Endothelial cell of umbilical vein (primary cell): ENCODE results near the gene DPF3. TPM values are rescaled to one million over a fixed set of nuclear protein-coding genes. Genes with fewer than 3 reads are reported as not detected.

Experiments
- BruUV-seq: library from RNA; stranded (reverse); fragments of 400-500 nt; replicated peaks from 2 replicates; lab custom pipeline; 2021; lab: Mats Ljungman, UMichigan
- CTCF ChIA-PET: fragments of 300-600, 350-600 bp; sonication (Branson Sonifier 250); formaldehyde crosslinking; loops from one replicate; lab custom pipeline; 2021; ENCODE audit warnings: antibody characterized with exemption, inconsistent platforms; lab: Charles Lee
- POLR2A ChIA-PET: fragments of 300-600, 350-600 bp; sonication (Branson Sonifier 250); formaldehyde crosslinking; loops from one replicate; lab custom pipeline; 2021; ENCODE audit warnings: antibody characterized with exemption, inconsistent platforms; lab: Charles Lee
- DNase-seq: peaks from one replicate; pipeline ENCODE4 v3.0.0-alpha.2; 2011; ENCODE audit warnings: low read depth, low spot score
- FAIRE-seq: peaks from 2 replicates; lab custom pipeline; 2011; peaks lifted over from hg19 to GRCh38; lab: Jason Lieb, UNC
- H2AFZ ChIP-seq: 2 replicates; pipeline ENCODE4 v1.6.0; 2012; ENCODE audit warnings: low read depth, low read length, control low read depth, inconsistent platforms
- H3K27ac ChIP-seq: 2 replicates; pipeline ENCODE4 v1.5.1; 2011; ENCODE audit warnings: low read depth, mild to moderate bottlenecking, control low read depth, low read length, moderate library complexity; ENCODE audit not compliant: insufficient read depth
- H3K27me3 ChIP-seq, 2 experiments: 2 replicates each; pipeline versions ENCODE4 v1.6.0 to v1.6.1; 2011; ENCODE audit warnings: low read length in 2 of 2, mixed read lengths in 1 of 2; ENCODE audit not compliant: control insufficient read depth in 2 of 2, insufficient read depth in 2 of 2
- H3K36me3 ChIP-seq, 2 experiments: 2 replicates in 1 of 2; 3 replicates in 1 of 2; pipeline ENCODE4 v1.5.1; 2011; ENCODE audit warnings: low read length in 2 of 2, mild to moderate bottlenecking in 1 of 2, moderate library complexity in 1 of 2; ENCODE audit not compliant: control insufficient read depth in 2 of 2, insufficient read depth in 2 of 2; ENCODE audit errors: extremely low read depth in 1 of 2
- H3K4me1 ChIP-seq: 3 replicates; pipeline ENCODE4 v1.5.1; 2011; ENCODE audit warnings: mild to moderate bottlenecking, low read length; ENCODE audit not compliant: control insufficient read depth, insufficient read depth; ENCODE audit errors: extremely low read depth
- H3K4me2 ChIP-seq: 2 replicates; pipeline ENCODE4 v1.6.1; 2011; ENCODE audit warnings: low read length, control low read depth, mixed read lengths; ENCODE audit not compliant: insufficient read depth
- H3K4me3 ChIP-seq, 3 experiments: fragments of 200-600 bp in 1 of 3; sonication (generic), shearing (Covaris generic) in 1 of 3; replicated peaks in 1 of 3; 2 replicates each; pipeline ENCODE4 v1.5.1; 2011 to 2016; ENCODE audit warnings: control low read depth in 3 of 3, low read length in 3 of 3, mild to moderate bottlenecking in 2 of 3, inconsistent platforms in 1 of 3, low read depth in 1 of 3, moderate library complexity in 1 of 3; ENCODE audit not compliant: insufficient read depth in 1 of 3
- H3K79me2 ChIP-seq: 2 replicates; pipeline ENCODE4 v1.6.0; 2012; ENCODE audit warnings: low read length, inconsistent platforms; ENCODE audit not compliant: control insufficient read depth, insufficient read depth
- H3K9ac ChIP-seq: replicated peaks from 2 replicates; pipeline ENCODE3; 2011; ENCODE audit warnings: low read length, control low read depth; ENCODE audit not compliant: insufficient read depth; ENCODE audit errors: extremely low read depth
- H3K9me1 ChIP-seq: replicated peaks from 3 replicates; pipeline ENCODE4 v1.6.0; 2011; ENCODE audit warnings: mild to moderate bottlenecking, low read length; ENCODE audit not compliant: control insufficient read depth, insufficient read depth; ENCODE audit errors: extremely low read depth
- H3K9me3 ChIP-seq: replicated peaks from 2 replicates; pipeline ENCODE4 v1.5.1; 2012; ENCODE audit warnings: low read length, inconsistent platforms; ENCODE audit not compliant: control insufficient read depth, insufficient read depth
- H4K20me1 ChIP-seq: replicated peaks from 2 replicates; pipeline ENCODE3; 2011; ENCODE audit warnings: mild to moderate bottlenecking, low read length; ENCODE audit not compliant: control insufficient read depth, insufficient read depth; ENCODE audit errors: extremely low read depth
- EZH2 ChIP-seq: IDR thresholded peaks from 2 replicates; pipeline ENCODE4 v1.6.1; 2012; ENCODE audit warnings: borderline replicate concordance, low read depth, mild to moderate bottlenecking, moderate library complexity, low read length, inconsistent platforms; ENCODE audit not compliant: severe bottlenecking
- GATA2 ChIP-seq: IDR thresholded peaks from 2 replicates; pipeline ENCODE4 v1.7.0; 2011; ENCODE audit warnings: low read depth, mild to moderate bottlenecking, moderate library complexity, mixed read lengths, low read length; ENCODE audit not compliant: insufficient read length, insufficient read depth
- POLR2A ChIP-seq: IDR thresholded peaks from 2 replicates; pipeline ENCODE4 v1.6.1; 2012; ENCODE audit warnings: low read depth, mild to moderate bottlenecking, control low read depth, low read length
- dilution Hi-C: fragments of 300-500 bp; cut with MboI; formaldehyde crosslinking; loops from one replicate; pipeline ENCODE4 v1.15.0; 2019; ENCODE audit warnings: low sequenced_read_pairs; ENCODE audit not compliant: extremely low pct_ligation_motif_present
- intact Hi-C: fragments of 100-400 bp; cut with micrococcal nuclease; formaldehyde crosslinking; loops from one replicate; pipeline ENCODE4 v1.10.0; 2022
- polyA plus RNA-seq, 4 experiments: library from polyadenylated mRNA; depleted of rRNA in 3 of 4; stranded (reverse) in 3 of 4; unstranded in 1 of 4; fragments of >200 nt; gene quantifications; 2 replicates each; pipeline versions ENCODE4 v1.2.1 to v1.2.3, GENCODE V29; 2011 to 2012; ENCODE audit warnings: missing spikeins in 1 of 4
- total RNA-seq: library from RNA; stranded (reverse); gene quantifications from 2 replicates; pipeline ENCODE4 v1.2.3, GENCODE V29; 2021
- TF ChIP-seq, protein P1 (sequence below), 2 donors: IDR thresholded peaks; 1 replicate in 1 of 2; 2 replicates in 1 of 2; pipeline ENCODE4 v1.5.1; 2011; ENCODE audit warnings: low read length in 2 of 2, mild to moderate bottlenecking in 2 of 2, moderate library complexity in 2 of 2, control low read depth in 1 of 2, inconsistent platforms in 1 of 2, low read depth in 1 of 2; ENCODE audit not compliant: insufficient read depth in 1 of 2; ENCODE audit errors: extremely low read depth in 1 of 2

Gene DPF3
- total and polyA plus RNA-seq, 2 donors (not counting 3 experiments of a cell fraction or from before 2014, with no cell fraction given): 2.4 to 3.5 TPM

DNA sequence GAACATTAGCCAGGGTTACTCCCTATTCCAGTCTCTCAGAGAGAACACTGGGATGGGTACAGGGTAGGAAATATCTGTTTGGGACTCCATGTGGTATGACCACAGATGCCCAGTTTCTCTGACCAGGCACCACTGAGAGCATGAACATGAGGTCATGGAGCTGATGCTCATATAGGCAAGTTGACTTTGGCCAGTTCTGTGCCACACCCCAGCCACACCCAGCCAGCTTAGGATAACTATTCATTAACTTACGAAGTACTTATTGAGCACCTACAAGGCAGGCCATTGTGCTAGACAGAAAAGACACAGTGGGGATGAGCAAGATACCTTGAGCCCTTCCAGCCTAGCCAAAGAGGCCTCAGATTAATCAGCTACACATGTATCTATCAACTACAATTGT is 262.5 kb downstream of the DPF3 start:
- POLR2A ChIA-PET: interaction anchor here (0.6 kb wide), 1 partner anchor 379 kb away, joined by 10 read pairs; no protein-coding TSS in a partner anchor
- CTCF ChIA-PET: interaction anchor here (0.8 to 1.6 kb wide), 6 partner anchors 10 to 274 kb away, joined by 3 to 6 read pairs (median 4); no protein-coding TSS in a partner anchor

DNA sequence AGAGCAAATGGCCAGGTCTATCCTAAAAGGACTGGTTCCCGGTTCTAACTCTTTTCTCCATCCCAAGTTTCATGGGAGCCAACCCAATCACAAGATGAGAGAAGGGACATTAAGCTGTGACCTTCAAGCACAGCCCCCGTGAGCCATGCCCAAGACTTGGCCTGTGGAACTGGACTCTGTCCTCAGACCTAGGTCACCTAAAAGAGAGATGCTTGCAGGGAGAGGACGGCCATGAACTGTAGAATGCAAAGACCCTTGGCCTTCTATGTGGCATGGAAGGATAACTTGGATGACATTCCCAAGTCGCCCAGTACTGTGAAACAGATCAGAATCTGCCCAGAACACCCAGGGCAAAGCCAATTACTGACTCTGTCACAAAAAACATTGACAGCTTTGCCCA is 263.5 kb downstream of the DPF3 start:
- H3K4me2 ChIP-seq: no peak overlapping the region
- no peaks in the 10 kb centered on the region for H3K4me1 ChIP-seq
- no peaks in the 10 kb centered on the region for H3K9me3 ChIP-seq
- H4K20me1 ChIP-seq: no peaks in the 10 kb centered on the region
- DNase-seq (no peak), FAIRE-seq (no peak)
- H3K9me1 ChIP-seq: no peaks in the 10 kb centered on the region
- ChIA-PET CTCF (interaction anchor here (0.9 to 1.5 kb wide), 2 partner anchors 12 to 275 kb away, joined by 3 to 4 read pairs; no protein-coding TSS in a partner anchor), POLR2A (no interaction called here)
- dilution Hi-C loops: no loop called here
- H3K27ac ChIP-seq: no peak overlapping the region
- H3K4me3 ChIP-seq: no peak overlapping the region
- H2AFZ ChIP-seq: no peak overlapping the region
- BruUV-seq: no TSS peak
- no peaks in the 10 kb centered on the region for H3K27me3 ChIP-seq
- intact Hi-C loops: no loop called here
- H3K36me3 ChIP-seq: no peaks in the 10 kb centered on the region
- H3K79me2 ChIP-seq: no peaks in the 10 kb centered on the region
- H3K9ac ChIP-seq: no peak overlapping the region
- TF ChIP-seq, protein P1, sequence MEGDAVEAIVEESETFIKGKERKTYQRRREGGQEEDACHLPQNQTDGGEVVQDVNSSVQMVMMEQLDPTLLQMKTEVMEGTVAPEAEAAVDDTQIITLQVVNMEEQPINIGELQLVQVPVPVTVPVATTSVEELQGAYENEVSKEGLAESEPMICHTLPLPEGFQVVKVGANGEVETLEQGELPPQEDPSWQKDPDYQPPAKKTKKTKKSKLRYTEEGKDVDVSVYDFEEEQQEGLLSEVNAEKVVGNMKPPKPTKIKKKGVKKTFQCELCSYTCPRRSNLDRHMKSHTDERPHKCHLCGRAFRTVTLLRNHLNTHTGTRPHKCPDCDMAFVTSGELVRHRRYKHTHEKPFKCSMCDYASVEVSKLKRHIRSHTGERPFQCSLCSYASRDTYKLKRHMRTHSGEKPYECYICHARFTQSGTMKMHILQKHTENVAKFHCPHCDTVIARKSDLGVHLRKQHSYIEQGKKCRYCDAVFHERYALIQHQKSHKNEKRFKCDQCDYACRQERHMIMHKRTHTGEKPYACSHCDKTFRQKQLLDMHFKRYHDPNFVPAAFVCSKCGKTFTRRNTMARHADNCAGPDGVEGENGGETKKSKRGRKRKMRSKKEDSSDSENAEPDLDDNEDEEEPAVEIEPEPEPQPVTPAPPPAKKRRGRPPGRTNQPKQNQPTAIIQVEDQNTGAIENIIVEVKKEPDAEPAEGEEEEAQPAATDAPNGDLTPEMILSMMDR (IDR thresholded peaks at IDR 0.05; ENCODE audit: extremely low read depth in 1 of 2, insufficient read depth in 1 of 2, low read depth in 1 of 2, low read length in 2 of 2): no peak
- no peak for TF ChIP-seq POLR2A

More for the DNA sequence above, 262.5 kb downstream of the DPF3 start:
- Histone ChIP-seq H3K27ac (no peak overlapping the region), H3K4me3 (no peak overlapping the region), H3K36me3 (no peaks in the 10 kb centered on the region), H3K9ac (no peak overlapping the region), H3K79me2 (no peaks in the 10 kb centered on the region), H3K27me3 (no peaks in the 10 kb centered on the region), H2AFZ (no peak overlapping the region), H3K9me3 (no peaks in the 10 kb centered on the region), H3K4me2 (no peak overlapping the region), H3K9me1 (no peaks in the 10 kb centered on the region), H4K20me1 (no peaks in the 10 kb centered on the region), H3K4me1 (no peaks in the 10 kb centered on the region)
- dilution Hi-C loops: no loop called here
- no peak for TF ChIP-seq EZH2
- TF ChIP-seq GATA2: no peak
- FAIRE-seq: no peak
- no peak for DNase-seq
- intact Hi-C loops: no loop called here
- no TSS peak for BruUV-seq
